Measurements from ENCODE around the gene ELMOD3.
A peak's percentile ranks its signal among the peaks of the same experiment; 100 is the strongest.
"Not testable (repeated sequence)": the region's sequence is repeated elsewhere in the genome, so short reads cannot be mapped to it uniquely, and the experiment has no call there.

Gene ELMOD3

DNA sequence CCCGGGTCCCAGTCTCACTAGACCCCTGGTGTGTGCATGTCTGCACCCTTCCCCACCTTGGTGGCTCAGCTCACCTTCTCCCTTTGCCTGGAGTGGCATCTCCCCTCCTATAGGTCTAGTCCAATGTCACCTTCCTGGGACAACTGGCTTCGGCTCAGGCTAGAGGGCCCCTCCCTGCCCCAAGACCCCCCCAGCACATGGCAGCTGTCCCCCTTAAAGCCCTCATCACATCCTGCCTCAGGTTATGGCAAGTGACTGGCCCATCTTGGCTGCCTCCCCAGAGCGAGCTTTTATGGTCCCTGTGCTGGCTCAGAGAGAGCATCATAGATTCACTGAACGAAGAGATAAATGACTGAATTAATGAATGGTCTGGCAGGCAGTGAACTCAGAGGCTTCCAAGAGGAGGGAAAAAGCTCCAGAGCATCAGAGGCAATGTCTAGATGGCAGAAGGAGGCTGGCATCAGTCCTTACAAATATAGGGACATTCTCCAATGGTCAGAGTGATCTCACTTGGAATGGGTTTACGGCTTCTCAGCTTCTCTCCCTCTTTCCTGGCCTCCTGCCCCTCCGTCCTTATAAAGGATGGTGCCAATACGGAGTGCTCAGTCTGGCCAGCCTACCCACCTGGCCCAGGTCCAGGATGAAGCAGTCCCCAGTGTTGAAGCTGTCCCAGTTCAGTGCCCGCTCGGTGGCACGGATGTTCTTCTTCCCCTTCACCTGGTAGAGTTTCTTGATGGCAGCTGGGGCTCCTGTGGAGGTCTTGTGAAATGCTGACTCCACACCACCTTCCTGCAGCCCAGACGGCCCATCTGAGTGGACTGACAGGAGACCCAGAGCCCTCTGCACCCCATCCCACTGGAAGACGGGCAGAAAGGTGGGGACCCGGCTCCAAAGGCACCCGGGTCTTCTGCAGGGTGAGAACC is 46.2 kb downstream of the ELMOD3 start:
- DNase-seq (ENCODE audit: low read depth, low spot score) = no peak

DNA sequence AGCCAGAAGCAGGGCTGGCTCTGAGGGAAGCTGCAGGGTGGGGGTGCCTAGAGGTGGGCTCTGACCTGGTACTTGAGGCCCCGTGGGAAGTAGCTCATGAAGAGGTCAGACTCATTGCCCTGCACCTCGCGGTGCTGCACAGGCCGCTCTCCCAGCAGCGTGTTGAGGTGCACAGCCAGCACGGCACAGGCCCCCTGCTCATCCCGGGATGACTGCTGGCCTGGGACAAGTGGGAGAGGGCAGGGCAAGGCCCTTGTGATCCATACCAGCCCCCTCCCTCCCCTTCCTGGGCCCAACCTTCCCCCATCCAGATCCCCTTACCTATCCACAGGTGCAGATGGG is 46.9 kb downstream of the ELMOD3 start:
- no peak for DNase-seq (ENCODE audit: low read depth, low spot score)

DNA sequence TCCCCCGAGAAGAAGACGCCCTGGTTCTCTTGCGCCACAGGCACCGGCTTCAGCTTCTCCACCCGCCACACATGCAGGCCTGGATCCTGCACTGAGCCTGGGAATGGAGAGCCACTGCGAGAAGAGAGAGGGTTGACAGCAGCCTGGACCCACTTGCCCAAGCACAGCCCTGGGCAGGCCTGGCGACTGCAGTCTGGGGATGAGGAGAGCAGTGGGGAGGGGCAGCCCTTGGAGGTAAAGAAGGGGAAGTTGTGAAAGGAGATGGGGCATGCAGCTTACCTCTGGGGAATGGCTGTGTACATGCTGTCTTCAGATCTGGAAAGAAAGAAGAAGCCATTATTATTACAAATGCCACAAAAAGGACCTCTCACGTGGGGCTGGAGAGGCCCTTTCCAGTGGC is 47.3 kb downstream of the ELMOD3 start:
- DNase-seq (ENCODE audit: low read depth, low spot score) = no peak

DNA sequence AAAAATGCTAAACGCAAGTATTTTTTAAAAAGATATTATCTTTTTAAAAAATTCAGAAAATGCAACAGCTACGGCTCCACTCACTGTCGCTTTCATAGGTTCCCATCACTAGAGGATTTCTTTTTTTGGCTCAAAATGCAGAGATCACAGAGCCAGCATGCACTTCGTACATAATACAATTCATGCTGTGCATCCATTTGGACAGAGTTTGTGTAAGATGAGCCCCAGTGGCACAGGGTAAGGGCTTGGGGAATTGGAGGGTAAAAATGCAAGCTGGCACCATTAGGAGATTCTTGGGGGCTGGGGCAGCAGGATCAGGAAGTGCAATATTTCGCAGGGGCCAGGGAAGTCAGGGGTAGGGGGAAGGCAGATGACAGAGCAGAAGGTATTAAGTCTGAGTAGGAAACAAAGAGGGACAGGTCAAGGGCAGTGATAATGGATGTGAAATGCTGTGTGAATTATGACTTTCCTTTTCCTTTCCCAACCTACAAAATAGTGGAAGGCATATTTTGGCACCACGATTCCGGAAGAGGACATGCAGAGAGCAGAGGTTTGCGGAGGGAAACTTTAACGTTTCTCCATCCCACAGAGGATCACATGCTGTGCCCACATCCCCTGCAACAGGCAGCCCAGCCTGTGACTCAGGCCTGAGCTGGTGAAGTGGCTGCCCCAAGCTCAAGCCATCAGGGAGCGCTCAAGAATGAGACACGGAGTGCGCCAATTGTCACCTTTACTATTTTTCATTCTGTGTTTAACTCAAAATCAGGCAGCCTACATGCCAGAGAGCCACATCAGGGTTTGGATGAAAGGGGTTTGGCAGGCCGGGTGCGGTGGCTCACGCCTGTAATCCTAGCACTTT is 50.9 kb downstream of the ELMOD3 start:
- no peak for DNase-seq (ENCODE audit: low read depth, low spot score)

DNA sequence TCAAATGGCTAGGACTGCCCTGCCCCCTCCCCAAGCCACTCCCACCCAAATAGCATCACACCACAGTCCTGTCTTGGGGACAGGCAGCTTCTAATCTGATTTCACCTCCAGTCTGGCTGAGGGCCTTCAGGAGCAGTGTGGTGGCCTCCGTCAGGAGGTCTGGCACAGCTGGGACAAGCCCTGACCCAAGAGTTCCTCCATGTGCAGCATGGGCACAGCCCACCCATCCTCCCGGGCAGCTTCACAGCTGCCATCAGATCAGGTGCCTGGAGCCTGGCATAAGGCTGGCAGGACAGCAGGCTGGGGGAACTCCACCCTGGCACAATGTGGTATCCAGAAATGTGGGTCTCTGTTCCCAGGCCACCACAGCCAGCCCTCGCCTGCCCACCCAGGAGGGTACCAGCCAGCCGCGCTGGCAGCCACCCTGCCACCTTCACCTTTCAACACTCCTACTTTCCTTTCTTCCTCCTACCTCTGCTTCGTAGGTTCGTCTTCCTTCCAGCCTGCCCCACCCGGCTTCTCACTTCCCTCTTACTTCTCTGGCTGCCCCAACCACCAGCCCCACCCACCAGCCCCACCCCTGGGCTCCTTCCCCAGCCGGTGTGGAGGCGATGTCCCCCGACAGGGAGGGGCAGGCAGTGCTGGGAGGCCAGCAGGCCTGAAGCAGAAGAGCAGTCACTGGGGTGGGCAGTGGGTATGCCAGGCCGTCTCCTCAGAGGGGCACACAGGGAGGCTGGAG is 55.4 kb downstream of the ELMOD3 start, which contains the start of gene CAPG:
CAPG (minus strand) TSS at position 522 of the 739 bp plus-strand sequence. CDS start 8,221 bp downstream, outside the sequence.
- no peak for DNase-seq (ENCODE audit: low read depth, low spot score)

DNA sequence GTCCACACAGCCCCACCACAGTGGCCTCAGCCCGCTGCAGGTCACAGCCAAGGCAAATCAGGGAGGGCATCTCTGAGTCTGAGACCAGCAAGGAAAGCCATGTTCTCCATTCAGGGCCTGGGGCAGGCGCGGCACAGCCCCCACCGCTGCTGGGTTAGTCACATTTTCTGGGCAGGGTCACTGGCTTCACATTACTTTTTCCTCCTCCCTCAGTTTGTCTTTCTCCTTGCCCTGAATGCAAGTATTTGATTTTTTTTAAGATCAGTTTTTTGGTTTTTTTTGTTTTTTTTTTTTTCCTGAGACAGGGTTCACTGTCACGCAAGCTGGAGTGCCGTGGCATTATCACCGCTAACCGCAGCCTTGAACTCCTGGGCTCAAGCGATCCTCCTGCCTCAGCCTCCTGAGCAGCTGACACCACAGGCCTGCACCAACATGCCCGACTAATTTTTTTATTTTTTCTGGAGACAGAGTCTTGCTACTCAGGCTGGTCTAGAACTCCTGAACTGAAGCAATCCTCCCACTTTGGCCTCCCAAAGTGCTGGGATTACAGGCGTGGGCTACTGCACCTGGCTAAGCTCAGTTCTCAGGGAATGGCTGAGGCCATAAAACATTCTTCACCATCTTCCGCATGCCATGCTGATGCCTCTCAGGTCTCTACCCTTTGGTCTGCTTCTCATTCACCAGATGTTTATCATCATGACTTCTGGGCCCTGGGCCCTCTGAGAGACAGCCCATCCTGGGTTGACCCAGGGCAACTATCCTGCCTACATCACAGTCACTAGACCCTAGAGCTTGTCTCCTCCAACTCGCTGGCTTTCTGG is 56.2 kb downstream of the ELMOD3 start:
- no peak for DNase-seq (ENCODE audit: low read depth, low spot score)

DNA sequence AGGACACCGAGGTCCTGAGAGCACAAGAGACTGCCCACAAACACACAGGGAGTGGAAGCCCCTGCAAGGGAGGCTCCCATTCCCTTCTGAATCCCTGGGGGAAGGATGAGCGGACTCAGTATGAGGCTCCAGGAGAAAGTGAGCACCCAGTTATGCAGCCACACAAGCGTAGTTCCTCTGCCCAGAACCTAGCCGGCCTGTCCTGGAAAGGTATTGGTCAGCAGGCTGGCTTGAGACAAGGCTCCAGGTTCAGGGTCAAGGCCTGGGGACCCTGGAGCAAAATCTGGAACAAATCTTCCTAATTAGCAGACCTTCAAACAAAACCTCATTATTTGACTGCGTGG is 56.8 kb downstream of the ELMOD3 start:
- no peak for DNase-seq (ENCODE audit: low read depth, low spot score)

DNA sequence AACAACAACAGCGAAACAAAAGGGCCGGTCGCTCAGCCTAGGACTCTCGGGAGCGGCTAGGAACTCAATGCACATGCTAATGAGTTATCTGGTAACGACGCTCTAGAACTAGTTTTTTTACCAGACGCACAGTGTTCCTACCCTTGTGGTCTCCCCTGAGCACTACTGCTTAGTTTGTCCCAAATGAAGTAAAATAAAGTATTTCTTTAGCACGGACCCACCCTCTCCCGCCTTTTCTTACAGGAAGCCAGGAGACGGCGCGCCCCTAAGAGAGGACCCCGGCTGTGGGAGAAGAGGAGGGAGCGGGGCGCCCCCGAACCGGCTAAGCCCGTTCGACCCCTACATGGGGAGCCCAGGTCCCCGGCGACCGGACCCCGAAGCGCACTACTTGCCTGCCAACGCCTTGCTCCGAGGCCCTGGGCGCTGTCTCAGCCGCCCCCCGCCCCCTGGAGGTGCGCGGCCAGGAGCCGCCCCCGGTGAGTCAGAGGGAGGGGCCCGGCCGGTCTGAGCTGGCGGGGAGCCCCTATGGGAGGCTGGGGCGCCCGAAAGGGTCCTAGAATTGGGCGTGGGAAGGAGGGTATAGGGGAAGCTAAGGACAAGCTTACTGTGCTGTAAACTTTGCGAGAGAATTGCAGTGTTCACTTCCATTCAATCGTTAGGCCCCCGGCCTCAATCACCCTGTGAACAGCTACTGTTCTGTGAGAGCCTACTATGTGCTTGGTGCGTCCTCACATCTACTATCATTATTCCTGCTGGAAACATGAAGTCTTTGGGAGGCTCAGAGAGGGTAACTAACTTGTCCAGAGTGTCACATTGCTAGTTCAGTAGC is 59.2 kb downstream of the ELMOD3 start:
- peak; percentile 72 for DNase-seq (ENCODE audit: low read depth, low spot score)

DNA sequence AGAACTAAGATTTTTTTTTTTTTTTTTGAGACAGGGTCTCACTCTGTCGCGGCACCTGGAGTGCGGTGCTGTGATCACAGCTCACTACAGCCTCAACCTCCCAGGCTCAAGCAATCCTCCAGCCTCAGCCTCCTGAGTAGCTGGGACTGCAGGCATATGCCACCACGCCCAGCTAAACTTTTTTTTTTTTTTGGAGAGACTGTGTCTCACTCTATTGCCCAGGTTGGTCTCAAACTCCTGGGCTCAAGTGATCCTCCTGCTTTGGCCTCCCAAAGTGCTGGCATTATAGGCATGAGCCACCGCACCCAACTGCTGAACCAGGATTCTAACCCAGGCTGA is 59.8 kb downstream of the ELMOD3 start:
- not testable (repeated sequence) for DNase-seq (ENCODE audit: low read depth, low spot score)

DNA sequence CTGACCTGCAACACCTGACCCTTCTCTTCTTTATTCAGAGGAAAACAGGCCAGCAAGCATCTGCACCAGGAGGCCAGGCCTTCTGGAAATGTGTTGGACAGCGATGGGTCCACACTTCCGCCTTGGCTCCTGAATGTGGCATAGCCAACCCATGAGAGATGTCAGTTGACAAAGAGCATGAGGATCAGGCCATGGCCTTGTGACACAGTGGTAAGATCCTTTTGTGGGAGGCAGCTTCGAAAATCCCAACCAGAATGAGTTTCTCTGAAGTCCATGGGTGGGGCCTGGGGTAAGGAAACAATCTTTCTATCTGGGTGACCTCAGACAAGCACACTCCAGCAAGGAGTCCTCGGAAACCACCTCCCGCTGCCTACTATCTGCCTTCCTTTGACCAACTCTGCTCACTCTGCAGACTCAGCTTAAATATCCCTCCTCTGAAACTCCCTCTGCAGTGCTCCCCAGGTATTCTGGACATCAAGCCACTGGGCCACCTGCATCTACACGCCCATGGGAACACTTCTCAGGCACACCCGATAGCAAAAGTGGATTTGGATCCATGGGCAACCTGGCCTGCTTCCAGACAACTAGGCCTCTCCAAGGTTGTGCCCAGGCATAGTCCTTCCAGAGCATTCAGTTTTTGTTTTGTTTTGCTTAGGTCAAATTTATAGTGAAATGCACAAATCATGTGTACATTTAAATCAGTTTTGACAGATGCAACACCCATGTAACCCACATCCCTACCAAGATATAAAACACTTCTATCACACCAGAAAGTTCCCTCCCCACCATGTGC is 60.4 kb downstream of the ELMOD3 start:
- DNase-seq (ENCODE audit: low read depth, low spot score) = no peak

DNA sequence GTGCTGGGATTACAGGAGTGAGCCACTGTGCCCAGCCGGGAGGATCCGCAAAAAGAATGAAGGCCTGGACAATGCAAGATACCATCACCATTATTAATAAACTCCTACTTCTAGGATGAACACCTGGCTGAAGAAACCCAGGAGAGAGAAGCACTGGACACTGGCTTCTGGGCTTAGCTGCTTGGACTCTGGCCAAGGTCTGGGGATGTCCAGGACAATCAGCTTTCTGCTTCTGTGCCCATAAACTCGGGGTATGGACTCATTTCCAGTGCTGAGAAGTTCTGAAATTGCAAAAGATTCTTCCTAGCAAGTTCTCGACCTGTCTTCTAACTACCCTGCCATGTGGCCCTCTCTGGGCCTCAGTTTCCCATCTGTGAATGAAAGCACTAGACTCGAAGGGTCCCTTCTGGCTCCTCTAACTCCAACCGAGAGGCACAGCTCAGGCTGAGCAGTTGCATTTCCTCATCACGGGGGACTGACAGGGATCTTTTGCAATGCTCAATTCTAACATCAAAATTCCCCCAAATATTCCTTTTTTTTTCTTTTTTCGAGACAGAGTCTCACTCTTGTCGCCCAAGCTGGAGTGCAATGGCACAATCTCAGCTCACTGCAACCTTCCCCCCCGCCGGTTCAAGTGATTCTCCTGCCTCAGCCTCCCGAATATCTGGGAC is 61.5 kb downstream of the ELMOD3 start:
- no peak for DNase-seq (ENCODE audit: low read depth, low spot score)

DNA sequence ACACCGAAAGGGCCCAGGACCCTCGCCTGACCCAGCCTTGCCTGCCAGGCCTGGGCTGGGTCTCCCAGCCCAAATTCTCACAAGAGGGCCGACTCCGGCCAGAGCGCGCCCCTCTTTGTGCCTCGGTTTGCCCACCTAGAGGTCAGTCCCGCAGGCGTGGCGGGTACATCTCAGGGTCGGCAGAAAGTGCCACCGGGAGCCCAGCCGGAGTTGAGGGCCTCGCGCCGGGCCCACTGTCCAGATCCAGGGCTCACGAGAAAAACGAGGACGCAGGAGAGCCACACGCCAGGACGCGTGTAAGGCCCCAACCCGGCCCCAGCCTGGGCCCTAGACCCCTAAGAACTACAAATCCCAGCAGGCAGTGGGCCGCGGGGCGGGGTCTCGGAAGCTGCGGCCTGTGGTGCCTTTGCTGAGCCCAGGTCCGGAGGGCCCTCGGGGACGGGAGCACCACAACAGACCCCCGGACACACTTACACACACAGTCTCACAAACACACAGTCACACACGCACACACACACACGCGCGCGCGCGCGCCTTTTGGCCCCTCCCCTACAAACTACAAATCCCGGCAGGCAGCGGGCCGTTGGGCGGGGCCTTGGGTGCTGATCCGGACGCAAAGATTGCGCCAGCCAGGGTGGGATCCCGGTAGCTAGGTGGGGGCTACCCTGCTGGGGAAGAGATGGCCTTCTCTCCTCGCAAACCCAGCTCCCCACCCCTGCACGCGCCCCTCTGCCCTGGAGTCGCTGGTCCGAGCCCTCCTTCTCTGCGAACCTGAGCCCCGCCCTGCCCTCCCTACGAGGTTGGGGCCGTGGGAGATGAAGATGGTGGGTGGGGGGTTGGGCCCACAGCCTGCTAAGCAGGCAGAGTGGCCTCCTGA is 63.8 kb downstream of the ELMOD3 start, which contains the start of gene SH2D6:
SH2D6 (plus strand) TSS at position 583 of the 877 bp plus-strand sequence. CDS start 10,752 bp downstream, outside the sequence.
- peak; percentile 95 for DNase-seq (ENCODE audit: low read depth, low spot score)

DNA sequence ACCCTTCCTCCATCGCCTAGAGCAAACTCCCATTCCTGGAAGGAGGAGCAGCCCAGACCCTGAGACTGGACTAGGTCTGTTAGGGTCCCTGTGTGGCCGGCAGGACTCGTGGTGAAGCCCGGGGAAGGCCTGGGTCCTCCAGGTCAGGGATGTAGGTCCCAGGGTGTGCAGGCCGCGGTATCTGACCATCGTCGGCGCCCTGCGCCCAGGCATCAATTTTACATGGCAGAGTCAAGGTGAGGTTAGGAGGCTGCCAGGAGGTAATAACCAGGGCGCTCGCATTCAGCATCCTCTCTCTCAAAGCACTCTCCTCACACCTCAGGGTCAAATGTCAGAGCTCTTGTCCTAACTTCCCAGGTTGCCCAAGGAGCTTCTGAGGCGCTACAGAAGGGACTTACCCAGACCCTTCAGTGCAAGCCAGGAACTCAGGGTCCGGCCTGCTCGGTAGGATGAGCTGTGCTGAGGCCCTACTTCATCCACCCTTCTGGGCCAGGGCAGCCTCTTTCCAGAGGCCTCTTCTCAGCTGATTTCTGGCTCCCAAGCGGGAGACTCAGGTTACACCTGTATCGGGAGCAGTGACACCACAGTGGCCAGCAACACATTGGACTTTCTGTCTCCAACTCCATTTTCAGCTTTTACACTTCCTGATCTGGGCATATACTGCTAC is 64.6 kb downstream of the ELMOD3 start:
- DNase-seq (ENCODE audit: low read depth, low spot score) = no peak

DNA sequence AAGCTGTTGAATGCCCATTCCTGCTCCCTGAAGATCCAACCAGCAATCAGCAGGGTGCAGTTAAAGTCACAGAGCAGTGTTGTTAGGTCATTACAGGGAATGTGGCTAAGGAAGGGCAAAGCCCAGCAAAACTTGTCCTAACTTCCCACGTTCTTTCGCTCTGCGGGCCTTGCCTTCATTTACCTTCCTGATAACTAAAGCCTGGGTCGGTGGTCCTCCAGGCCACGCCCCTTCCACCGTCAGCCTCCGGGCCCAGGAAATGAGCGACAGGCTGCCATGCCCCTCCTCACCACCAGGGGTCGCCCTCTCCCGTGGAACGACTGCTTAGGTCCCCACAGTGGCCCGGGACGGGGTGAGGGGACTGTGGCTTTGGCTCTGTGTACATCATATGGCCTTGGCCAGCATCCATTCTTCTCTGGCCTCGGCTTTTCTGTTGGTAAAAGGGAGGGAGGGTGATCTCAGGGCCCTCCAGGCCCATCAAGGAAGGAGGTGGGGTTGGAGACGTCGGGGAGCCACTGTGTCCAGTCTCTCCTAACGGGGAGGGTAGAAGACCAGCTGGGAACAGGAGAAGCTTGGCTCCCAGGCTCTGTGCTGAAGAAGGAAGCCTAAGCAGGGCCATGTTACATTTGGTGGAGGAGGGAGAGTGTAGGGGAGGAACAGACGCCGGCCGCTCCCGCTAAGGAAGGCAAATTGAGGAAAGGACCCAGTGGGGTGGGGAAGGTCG is 66.1 kb downstream of the ELMOD3 start:
- peak; percentile 96 for DNase-seq (ENCODE audit: low read depth, low spot score)

DNA sequence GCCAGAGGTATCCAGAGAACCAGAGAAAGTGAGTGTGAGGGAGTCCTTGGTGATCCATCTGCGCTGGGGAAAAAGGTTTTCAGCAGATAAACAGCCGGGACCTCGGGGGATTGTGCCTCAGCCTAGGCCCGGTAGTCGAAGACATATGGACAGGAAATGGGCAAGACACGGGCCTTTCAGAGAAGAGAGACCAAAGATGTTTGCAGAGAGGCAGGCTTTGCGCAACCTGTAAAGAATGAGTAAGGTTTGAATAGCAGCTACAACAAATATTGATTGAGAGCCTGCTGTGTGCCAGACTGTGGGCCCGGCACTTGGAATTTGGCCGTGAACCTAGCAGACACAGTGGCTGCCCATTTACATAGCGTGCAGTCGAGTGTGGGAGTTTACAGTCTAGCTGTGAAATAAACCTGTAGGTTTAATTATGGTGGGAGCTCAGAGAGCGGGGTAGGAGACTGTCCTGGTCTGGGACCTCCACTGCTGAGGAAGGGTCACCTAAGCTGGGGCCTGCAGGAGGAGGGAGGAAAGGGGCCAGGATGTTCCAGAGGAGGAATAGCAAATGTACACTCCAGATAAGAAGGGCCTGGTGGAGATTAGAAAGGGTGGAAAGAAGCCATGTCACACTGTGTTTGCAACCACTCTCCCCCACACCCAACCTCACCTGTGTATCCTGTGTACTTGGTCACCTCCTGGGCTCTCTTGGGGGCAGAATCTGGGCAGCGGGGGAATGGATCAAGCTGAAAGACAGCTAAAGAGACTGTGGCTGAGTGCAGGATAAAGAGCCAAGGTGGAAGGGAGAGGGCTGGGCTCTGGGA is 66.9 kb downstream of the ELMOD3 start:
- no peak for DNase-seq (ENCODE audit: low read depth, low spot score)

DNA sequence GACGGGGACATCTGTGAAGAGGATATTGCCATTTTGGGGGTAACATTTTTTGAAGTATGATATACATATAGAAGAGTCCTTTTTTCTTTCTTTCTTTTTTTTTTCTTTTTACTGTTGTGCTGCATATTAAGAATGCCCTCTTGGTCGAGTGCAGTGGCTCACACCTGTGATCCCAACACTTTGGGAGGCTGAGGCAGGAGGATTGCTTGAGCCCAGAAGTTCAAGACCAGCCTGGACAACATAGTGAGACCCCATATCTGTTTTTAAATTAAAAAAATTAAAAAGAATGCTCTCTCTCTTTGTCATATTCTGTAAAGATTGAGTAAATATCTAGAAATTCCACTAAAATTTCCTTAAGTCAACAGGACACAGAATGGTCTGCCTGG is 67.5 kb downstream of the ELMOD3 start:
- DNase-seq (ENCODE audit: low read depth, low spot score) = no peak

All from ELF-1 (cell line).